ENCODE data around the gene ABHD17A. TPM values are rescaled to one million over a fixed set of nuclear protein-coding genes. Genes with fewer than 3 reads are reported as not detected.

ABHD17A gene
- total and polyA plus RNA-seq, 5 donors: 64.4 to 96.0 (median 70.8) TPM

DNA sequence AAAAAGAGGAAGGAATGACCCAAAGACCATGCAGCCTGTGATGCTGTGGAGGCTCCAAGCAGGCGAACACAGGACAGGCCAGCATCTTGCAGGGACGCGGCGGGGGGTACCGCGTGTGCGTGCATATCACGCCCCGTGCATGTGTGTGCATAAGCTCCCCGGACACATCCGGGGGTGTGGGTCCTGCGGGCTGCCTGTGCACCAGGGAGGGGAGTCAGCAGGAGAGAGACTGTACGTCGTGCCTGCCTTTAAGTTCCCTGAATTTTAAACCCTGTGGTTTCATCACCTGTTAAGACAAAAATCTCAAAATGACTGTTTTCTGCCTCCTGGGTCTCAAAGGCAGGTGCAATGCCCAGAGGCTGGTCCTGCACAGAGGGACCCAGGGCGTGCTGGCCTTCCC lies 36.5 kb upstream of the ABHD17A start:
- Histone ChIP-seq H3K27ac (ENCODE audit: low read length) (no peak overlapping the region), H3K27me3 (ENCODE audit: control insufficient read depth, insufficient read depth) (no peaks in the 10 kb centered on the region), H3K4me3 (ENCODE audit: low read length) (no peak overlapping the region), H3K9me3 (ENCODE audit: control insufficient read depth, low read length) (no peaks in the 10 kb centered on the region), H3K4me1 (ENCODE audit: control insufficient read depth, insufficient read depth, low read length) (no peaks in the 10 kb centered on the region)
- DNase-seq (no peak), ATAC-seq (no peak)
- intact Hi-C loops (cut with DNase I): no loop called here
- WGBS: 93% methylated on average over 15 of the region's 15 CpGs

DNA sequence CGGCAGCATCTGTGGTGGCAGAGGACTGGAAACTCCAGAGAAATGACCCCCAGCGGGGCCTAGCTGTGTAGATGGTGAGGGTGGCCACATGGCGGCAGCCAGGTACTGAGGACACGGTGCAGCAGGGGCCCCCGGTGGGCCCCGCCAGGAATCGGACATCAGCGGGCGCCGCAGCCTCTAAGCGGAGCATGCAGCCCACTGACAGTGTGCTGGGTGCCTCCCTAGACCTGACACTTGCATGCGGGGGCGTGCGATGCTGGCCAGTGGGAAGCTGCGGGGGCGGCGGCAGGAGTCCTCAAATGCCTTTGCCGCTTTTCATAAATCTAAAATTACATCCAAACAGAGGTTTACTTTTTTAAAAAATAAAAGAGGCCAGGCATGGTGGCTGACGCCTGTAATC lies 36.0 kb upstream of the ABHD17A start:
- Histone ChIP-seq H3K9me3 (ENCODE audit: control insufficient read depth, low read length) (no peaks in the 10 kb centered on the region), H3K4me3 (ENCODE audit: low read length) (no peak overlapping the region), H3K4me1 (ENCODE audit: control insufficient read depth, insufficient read depth, low read length) (no peaks in the 10 kb centered on the region), H3K27me3 (ENCODE audit: control insufficient read depth, insufficient read depth) (no peaks in the 10 kb centered on the region), H3K27ac (ENCODE audit: low read length) (no peak overlapping the region)
- intact Hi-C loops (cut with DNase I): no loop called here
- no peak for DNase-seq
- 92% methylated on average over 19 of the region's 19 CpGs for WGBS
- no peak for ATAC-seq

DNA sequence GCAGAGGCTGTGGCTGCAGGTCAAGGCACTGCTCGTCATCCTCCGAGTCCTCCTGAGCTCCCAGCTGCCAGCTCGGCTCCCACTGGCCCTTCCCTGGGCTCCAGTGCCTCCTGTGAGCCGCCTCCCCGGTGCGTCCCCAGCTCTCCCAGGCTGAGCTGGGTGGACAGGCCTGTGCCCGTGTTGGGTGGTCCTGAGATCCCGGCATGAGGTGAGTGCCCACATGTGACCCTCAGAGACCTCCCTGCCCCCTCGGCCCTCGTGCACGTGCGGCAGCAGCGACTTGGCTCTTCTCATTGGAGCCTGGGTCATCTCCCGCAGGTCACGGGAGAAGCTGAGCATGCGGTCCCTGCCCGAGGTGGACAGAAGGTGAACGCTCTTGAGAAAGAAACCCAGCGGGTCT lies 35.3 kb upstream of the ABHD17A start:
- intact Hi-C loops (cut with DNase I): no loop called here
- no peaks in the 10 kb centered on the region for H3K9me3 ChIP-seq (ENCODE audit: control insufficient read depth, low read length)
- H3K27ac ChIP-seq (ENCODE audit: low read length): no peak overlapping the region
- no peaks in the 10 kb centered on the region for H3K27me3 ChIP-seq (ENCODE audit: control insufficient read depth, insufficient read depth)
- 92% methylated on average over 19 of the region's 19 CpGs for WGBS
- H3K4me1 ChIP-seq (ENCODE audit: control insufficient read depth, insufficient read depth, low read length): no peaks in the 10 kb centered on the region
- DNase-seq (no peak), ATAC-seq (no peak)
- H3K4me3 ChIP-seq (ENCODE audit: low read length): no peak overlapping the region

DNA sequence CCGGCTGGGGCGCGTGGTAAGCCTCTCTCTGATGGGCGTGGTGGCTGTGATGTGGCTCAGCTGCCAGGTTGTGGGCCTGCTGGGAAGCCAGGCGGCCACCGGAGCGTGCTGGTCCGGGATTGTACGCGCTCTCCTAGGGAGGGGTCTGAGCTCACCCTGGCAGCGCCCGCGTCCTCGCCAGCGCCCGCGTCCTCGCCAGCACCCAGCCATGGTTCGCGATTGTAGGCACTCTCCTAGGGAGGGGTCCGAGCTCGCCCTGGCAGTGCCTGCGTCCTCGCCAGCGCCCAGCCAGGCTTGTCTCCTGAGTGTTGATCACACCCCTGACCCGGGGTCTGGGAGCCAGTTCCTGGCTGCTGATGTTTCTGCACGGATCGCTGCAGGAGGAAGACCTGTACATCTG lies 33.7 kb upstream of the ABHD17A start:
- 95% methylated on average over 28 of the region's 28 CpGs for WGBS

DNA sequence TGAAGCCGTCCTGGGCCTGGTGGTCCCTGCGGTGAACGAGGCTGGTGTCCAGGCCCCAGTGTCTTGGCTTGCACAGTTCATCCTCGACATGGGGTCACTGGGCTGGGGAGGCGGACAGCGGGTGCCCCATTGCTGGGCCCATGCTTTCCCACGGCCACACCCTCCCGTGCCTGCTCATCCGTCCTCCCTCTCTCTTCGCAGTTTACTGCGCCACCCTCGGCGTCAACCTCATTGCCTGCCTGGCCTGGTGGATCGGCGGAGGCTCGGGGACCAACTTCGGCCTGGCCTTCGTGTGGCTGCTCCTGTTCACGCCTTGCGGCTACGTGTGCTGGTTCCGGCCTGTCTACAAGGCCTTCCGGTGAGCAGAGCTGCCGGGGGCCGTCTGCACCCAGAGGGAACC lies 32.6 kb upstream of the ABHD17A start:
- Histone ChIP-seq H3K9me3 (ENCODE audit: control insufficient read depth, low read length) (no peaks in the 10 kb centered on the region), H3K4me3 (ENCODE audit: low read length) (no peak overlapping the region), H3K4me1 (ENCODE audit: control insufficient read depth, insufficient read depth, low read length) (no peaks in the 10 kb centered on the region), H3K27ac (ENCODE audit: low read length) (no peak overlapping the region), H3K27me3 (ENCODE audit: control insufficient read depth, insufficient read depth) (no peaks in the 10 kb centered on the region)
- DNase-seq: no peak
- no peak for ATAC-seq
- intact Hi-C loops (cut with DNase I): no loop called here
- 93% methylated on average over 25 of the region's 25 CpGs for WGBS

More for the DNA sequence above, 33.7 kb upstream of the ABHD17A start:
- Histone ChIP-seq H3K4me3 (ENCODE audit: low read length) (no peak overlapping the region), H3K27me3 (ENCODE audit: control insufficient read depth, insufficient read depth) (no peaks in the 10 kb centered on the region), H3K9me3 (ENCODE audit: control insufficient read depth, low read length) (no peaks in the 10 kb centered on the region), H3K4me1 (ENCODE audit: control insufficient read depth, insufficient read depth, low read length) (no peaks in the 10 kb centered on the region), H3K27ac (ENCODE audit: low read length) (no peak overlapping the region)
- DNase-seq: no peak
- no peak for ATAC-seq
- intact Hi-C loops (cut with DNase I): no loop called here

DNA sequence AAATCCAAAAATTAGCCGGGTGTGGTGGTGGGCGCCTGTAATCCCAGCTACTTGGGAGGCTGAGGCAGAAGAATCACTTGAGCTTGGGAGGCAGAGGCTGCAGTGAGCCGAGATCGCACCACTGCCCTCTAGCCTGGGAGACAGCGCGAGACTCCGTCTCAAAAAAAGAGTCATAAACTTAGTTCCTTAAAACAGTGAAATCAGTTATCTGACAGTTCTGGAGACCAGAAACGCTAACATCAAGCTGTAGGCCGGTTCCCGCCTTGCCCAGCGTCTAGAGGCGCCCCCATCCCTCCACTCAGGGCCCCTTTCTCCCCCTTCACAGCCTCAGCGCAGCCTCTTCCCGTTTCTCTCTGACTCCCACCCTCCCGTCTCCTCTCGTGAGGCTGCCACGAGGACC lies 31.9 kb upstream of the ABHD17A start:
- no peak overlapping the region for H3K4me3 ChIP-seq (ENCODE audit: low read length)
- ATAC-seq: no peak
- no peaks in the 10 kb centered on the region for H3K4me1 ChIP-seq (ENCODE audit: control insufficient read depth, insufficient read depth, low read length)
- no peaks in the 10 kb centered on the region for H3K9me3 ChIP-seq (ENCODE audit: control insufficient read depth, low read length)
- intact Hi-C loops (cut with DNase I): no loop called here
- DNase-seq: no peak
- whole genome bisulfite sequencing: 84% methylated on average over 17 of the region's 17 CpGs
- no peaks in the 10 kb centered on the region for H3K27me3 ChIP-seq (ENCODE audit: control insufficient read depth, insufficient read depth)
- H3K27ac ChIP-seq (ENCODE audit: low read length): no peak overlapping the region

DNA sequence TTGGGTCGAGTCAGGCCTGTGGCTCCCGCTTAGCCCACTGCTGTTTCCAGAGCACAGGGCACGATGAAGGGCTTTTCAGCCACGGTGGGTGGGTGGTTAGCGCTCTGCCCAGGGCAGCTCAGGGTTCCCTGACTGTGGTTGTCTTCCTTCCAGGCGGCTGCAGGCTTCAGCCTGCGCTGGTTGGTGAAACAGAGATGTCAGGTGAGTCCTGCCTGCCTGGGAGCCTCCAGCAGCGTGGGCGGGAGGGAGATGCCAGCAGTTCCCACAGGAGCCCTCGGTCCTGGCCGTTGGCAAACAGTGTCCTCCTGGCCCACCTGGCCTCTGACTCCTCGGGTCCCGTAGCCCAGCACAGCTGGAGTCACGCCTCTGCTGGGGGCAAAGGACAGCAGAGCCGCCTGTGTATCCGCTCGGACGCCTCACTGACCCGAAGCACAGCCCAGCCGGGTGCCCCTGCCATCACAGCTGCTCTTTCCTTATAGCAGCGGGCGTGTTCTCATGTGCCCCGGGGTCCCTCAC lies 29.6 kb upstream of the ABHD17A start:
- intact Hi-C loops (cut with DNase I): no loop called here
- 94% methylated on average over 23 of the region's 23 CpGs for WGBS
- no peaks in the 10 kb centered on the region for H3K4me1 ChIP-seq (ENCODE audit: control insufficient read depth, insufficient read depth, low read length)
- no peak for DNase-seq
- H3K4me3 ChIP-seq (ENCODE audit: low read length): no peak overlapping the region
- no peaks in the 10 kb centered on the region for H3K27me3 ChIP-seq (ENCODE audit: control insufficient read depth, insufficient read depth)
- ATAC-seq: no peak
- no peaks in the 10 kb centered on the region for H3K9me3 ChIP-seq (ENCODE audit: control insufficient read depth, low read length)
- H3K27ac ChIP-seq (ENCODE audit: low read length): no peak overlapping the region

DNA sequence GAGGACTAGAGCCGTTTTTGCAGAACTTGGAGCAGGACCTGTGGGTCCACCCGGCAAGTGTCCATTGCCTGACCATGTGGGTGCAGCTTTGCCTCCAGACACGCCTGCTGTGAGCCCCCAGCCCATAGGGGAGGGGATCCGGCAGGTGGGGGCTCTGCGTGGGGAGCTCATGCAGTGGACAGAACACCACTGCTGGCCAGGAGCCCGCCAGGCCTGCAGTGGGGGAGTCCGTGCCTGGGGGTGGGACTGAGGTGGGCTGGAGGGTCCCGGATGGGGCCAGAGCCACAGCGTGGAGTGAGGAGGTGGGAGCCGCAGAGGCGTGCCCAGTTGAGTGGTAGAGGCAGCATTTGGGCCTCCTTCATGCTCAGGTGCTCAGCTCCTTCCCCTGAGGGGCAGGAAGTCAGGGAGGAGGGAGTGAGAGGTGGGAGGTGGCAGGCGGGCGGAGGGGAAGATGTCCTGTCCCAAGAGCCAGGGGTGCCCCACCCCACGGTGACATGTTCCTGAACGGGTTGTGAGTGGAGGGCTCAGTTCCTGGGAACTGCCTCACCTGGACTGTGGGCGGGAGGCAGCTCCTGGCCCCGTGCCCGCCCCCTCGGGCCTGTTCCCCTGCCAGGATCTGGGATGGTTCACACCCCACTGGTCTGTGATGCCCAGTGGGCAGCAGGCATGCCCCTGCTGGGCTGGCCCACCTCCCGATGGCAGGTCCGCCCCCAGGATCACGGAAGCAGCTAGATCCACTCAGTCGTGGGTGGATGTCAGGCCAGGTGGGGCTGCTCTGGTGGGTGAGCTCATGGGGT lies 28.7 kb upstream of the ABHD17A start:
- DNase-seq (no peak), ATAC-seq (peak in 1 of 2 donors; percentile 4)
- Histone ChIP-seq H3K27me3 (ENCODE audit: control insufficient read depth, insufficient read depth) (no peaks in the 10 kb centered on the region), H3K9me3 (ENCODE audit: control insufficient read depth, low read length) (no peaks in the 10 kb centered on the region), H3K27ac (ENCODE audit: low read length) (no peak overlapping the region), H3K4me3 (ENCODE audit: low read length) (no peak overlapping the region), H3K4me1 (ENCODE audit: control insufficient read depth, insufficient read depth, low read length) (no peaks in the 10 kb centered on the region)
- WGBS: 88% methylated on average over 23 of the region's 23 CpGs
- intact Hi-C loops (cut with DNase I): no loop called here

DNA sequence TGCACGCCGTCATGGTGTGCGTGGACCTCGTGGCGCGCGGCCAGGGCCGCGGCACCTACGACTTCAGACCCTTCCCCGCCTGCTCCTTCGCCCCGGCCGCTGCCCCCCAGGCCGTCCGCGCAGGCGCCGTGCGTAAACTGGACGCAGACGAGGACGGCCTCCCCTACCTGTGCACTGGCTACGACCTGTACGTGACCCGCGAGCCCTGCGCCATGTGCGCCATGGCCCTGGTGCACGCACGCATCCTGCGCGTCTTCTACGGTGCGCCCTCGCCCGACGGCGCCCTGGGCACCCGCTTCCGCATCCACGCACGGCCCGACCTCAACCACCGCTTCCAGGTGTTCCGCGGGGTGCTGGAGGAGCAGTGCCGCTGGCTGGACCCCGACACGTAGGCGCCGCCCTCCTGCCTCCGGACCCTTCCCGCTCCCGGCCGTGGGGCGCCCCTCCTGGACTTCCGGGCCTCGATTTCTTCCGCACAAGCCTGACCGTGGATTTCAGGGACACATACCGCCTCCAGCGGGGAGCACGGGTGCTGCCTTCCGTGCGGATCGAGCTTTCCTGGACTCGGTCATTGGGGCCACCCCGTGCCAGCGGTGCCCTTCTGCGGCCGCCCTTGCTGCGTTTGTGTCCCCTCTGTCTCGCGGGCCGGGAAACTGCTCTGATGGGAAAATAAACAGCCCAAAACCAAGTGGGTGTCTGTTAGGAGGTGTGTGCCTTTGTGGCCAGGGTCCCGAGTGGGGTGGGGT lies 27.6 kb upstream of the ABHD17A start:
- Histone ChIP-seq H3K4me3 (ENCODE audit: low read length) (no peak overlapping the region), H3K27me3 (ENCODE audit: control insufficient read depth, insufficient read depth) (no peaks in the 10 kb centered on the region), H3K4me1 (ENCODE audit: control insufficient read depth, insufficient read depth, low read length) (no peaks in the 10 kb centered on the region), H3K9me3 (ENCODE audit: control insufficient read depth, low read length) (no peaks in the 10 kb centered on the region), H3K27ac (ENCODE audit: low read length) (no peak overlapping the region)
- DNase-seq (no peak), ATAC-seq (no peak)
- 96% methylated on average over 77 of the region's 77 CpGs for WGBS
- intact Hi-C loops (cut with DNase I): no loop called here

DNA sequence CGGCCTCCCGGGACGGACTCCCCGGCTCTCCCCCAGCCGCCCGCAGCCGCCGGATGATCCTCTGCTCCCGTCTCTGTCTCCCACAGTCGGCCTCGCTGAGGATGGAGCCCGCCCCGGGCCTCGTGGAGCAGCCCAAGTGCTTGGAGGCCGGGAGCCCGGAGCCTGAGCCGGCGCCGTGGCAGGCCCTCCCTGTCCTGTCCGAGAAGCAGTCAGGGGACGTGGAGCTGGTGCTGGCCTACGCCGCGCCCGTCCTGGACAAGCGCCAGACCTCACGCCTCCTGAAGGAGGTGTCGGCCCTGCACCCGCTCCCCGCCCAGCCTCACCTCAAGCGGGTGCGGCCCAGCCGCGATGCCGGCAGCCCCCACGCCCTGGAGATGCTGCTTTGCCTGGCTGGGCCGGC lies 26.7 kb upstream of the ABHD17A start:
- Histone ChIP-seq H3K9me3 (ENCODE audit: control insufficient read depth, low read length) (no peaks in the 10 kb centered on the region), H3K4me3 (ENCODE audit: low read length) (no peak overlapping the region), H3K27ac (ENCODE audit: low read length) (no peak overlapping the region), H3K27me3 (ENCODE audit: control insufficient read depth, insufficient read depth) (no peaks in the 10 kb centered on the region), H3K4me1 (ENCODE audit: control insufficient read depth, insufficient read depth, low read length) (no peaks in the 10 kb centered on the region)
- intact Hi-C loops (cut with DNase I): no loop called here
- 73% methylated on average over 37 of the region's 37 CpGs for WGBS
- no peak for DNase-seq
- peak; percentile 13 to 24 for ATAC-seq

DNA sequence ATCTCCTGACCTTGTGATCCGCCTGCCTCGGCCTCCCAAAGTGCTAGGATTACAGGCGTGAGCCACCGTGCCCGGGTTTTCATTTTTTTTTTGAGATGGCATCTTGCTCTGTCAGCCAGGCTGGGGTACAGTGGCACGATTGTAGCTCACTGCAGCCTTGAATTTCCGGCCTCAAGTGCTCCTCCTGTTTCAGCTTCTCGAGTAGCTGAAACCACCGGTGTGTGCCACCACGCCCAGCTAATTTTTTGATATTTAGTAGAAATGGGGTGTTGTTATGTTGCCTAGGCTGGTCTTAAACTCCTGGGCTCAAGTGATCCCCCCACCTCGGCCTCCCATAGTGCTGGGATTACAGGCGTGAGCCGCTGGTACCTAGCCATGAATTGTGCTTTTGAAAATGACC lies 25.8 kb upstream of the ABHD17A start:
- ATAC-seq: no peak
- Histone ChIP-seq H3K4me1 (ENCODE audit: control insufficient read depth, insufficient read depth, low read length) (no peaks in the 10 kb centered on the region), H3K4me3 (ENCODE audit: low read length) (no peak overlapping the region), H3K27me3 (ENCODE audit: control insufficient read depth, insufficient read depth) (no peaks in the 10 kb centered on the region), H3K27ac (ENCODE audit: low read length) (no peak overlapping the region), H3K9me3 (ENCODE audit: control insufficient read depth, low read length) (no peaks in the 10 kb centered on the region)
- WGBS: 95% methylated on average over 13 of the region's 13 CpGs
- intact Hi-C loops (cut with DNase I): no loop called here
- no peak for DNase-seq
